HEK293 (cell line): Measurements from ENCODE around the gene TTC7B.

ENCODE experiments used
- CTCF ChIA-PET: fragments of 350-600 bp; formaldehyde crosslinking; extraction: SDS; loops from one replicate; lab custom pipeline; 2021; ENCODE audit warnings: antibody characterized with exemption; lab: Yijun Ruan, JAX
- POLR2A ChIA-PET: fragments of 300-600 bp; formaldehyde crosslinking; extraction: SDS; loops from one replicate; lab custom pipeline; 2020; ENCODE audit warnings: antibody characterized with exemption, inconsistent platforms; lab: Yijun Ruan, JAX
- H3K27ac ChIP-seq: fragments of 200-500 bp; sonication (Bioruptor generic); 2 replicates; pipeline ENCODE4 v1.5.1; 2014; ENCODE audit warnings: low read depth, low read length, control low read depth, inconsistent platforms; ENCODE audit errors: extremely low read depth
- H3K36me3 ChIP-seq, 2 experiments: fragments of 200-500 bp in 1 of 2; sonication (Bioruptor generic) in 1 of 2; 1 replicate in 1 of 2; 2 replicates in 1 of 2; pipeline ENCODE4 v1.5.1; 2014 to 2017; ENCODE audit warnings: inconsistent platforms in 2 of 2, low read length in 2 of 2; ENCODE audit not compliant: control insufficient read depth in 2 of 2, insufficient read depth in 1 of 2
- H3K4me1 ChIP-seq: fragments of 200-500 bp; sonication (Bioruptor generic); 2 replicates; pipeline ENCODE4 v1.5.1; 2014; ENCODE audit warnings: mild to moderate bottlenecking, low read length, inconsistent platforms; ENCODE audit not compliant: control insufficient read depth, insufficient read depth
- H3K4me3 ChIP-seq: 2 replicates; pipeline ENCODE4 v1.5.1; 2011; ENCODE audit warnings: low read depth, mild to moderate bottlenecking, control low read depth, low read length, moderate library complexity
- H3K9me3 ChIP-seq: fragments of 200-500 bp; sonication (Bioruptor generic); 2 replicates; pipeline ENCODE4 v1.5.1; 2014; ENCODE audit warnings: low read depth, low read length, inconsistent platforms; ENCODE audit not compliant: control insufficient read depth, insufficient read depth
- BCL6B ChIP-seq: fragments of 450-650 bp; formaldehyde crosslinking; IDR thresholded peaks from 2 replicates; pipeline ENCODE4 v1.5.1; 2017; ENCODE audit warnings: missing biosample characterization, missing genetic modification characterization
- EGR2 ChIP-seq: fragments of 450-650 bp; formaldehyde crosslinking; IDR thresholded peaks from 2 replicates; pipeline ENCODE4 v1.5.1; 2016; ENCODE audit warnings: low read depth, missing biosample characterization, missing genetic modification characterization
- GFI1B ChIP-seq: fragments of 450-650 bp; formaldehyde crosslinking; IDR thresholded peaks from 2 replicates; pipeline ENCODE4 v1.5.1; 2016; ENCODE audit warnings: missing biosample characterization, missing genetic modification characterization
- GLI4 ChIP-seq: fragments of 450-650 bp; formaldehyde crosslinking; IDR thresholded peaks from 2 replicates; pipeline ENCODE4 v1.5.1; 2016; ENCODE audit warnings: missing biosample characterization, missing genetic modification characterization
- KLF9 ChIP-seq: fragments of 450-650 bp; formaldehyde crosslinking; IDR thresholded peaks from 2 replicates; pipeline ENCODE4 v1.5.1; 2016; ENCODE audit warnings: missing biosample characterization, missing genetic modification characterization, low read depth
- MEIS1 ChIP-seq: sonication (generic); formaldehyde crosslinking; IDR thresholded peaks from 2 replicates; pipeline ENCODE4 v1.8.1; 2022; ENCODE audit warnings: missing genetic modification reagents, mild to moderate bottlenecking, borderline replicate concordance
- REST ChIP-seq: fragments of 450-650 bp; formaldehyde crosslinking; IDR thresholded peaks from 2 replicates; pipeline ENCODE4 v1.5.1; 2016; ENCODE audit warnings: missing biosample characterization, missing genetic modification characterization
- SETDB1 ChIP-seq: IDR thresholded peaks from one replicate; pipeline ENCODE4 v1.6.1; 2017; ENCODE audit warnings: mild to moderate bottlenecking, low read length, moderate library complexity, mixed read lengths; ENCODE audit not compliant: insufficient read length
- YY2 ChIP-seq: fragments of 450-650 bp; formaldehyde crosslinking; IDR thresholded peaks from 2 replicates; pipeline ENCODE4 v1.5.1; 2016; ENCODE audit warnings: missing biosample characterization, missing genetic modification characterization
- ZFP69B ChIP-seq: fragments of 450-650 bp; formaldehyde crosslinking; IDR thresholded peaks from 2 replicates; pipeline ENCODE4 v1.5.1; 2016; ENCODE audit warnings: missing biosample characterization, missing genetic modification characterization
- ZNF2 ChIP-seq: fragments of 450-650 bp; formaldehyde crosslinking; IDR thresholded peaks from 2 replicates; pipeline ENCODE4 v1.5.1; 2016; ENCODE audit warnings: missing biosample characterization, missing genetic modification characterization
- ZNF221 ChIP-seq: fragments of 450-650 bp; formaldehyde crosslinking; IDR thresholded peaks from 2 replicates; pipeline ENCODE4 v1.5.1; 2017; ENCODE audit warnings: missing biosample characterization, missing genetic modification characterization, borderline replicate concordance
- ZNF274 ChIP-seq, 2 experiments: fragments of 200-500 bp in 1 of 2; fragments of 450-650 bp in 1 of 2; sonication (Bioruptor generic) in 1 of 2; formaldehyde crosslinking in 1 of 2; IDR thresholded peaks; 2 replicates each; pipeline versions ENCODE4 v1.5.1 to v1.6.1; 2014 to 2016; ENCODE audit warnings: borderline replicate concordance in 1 of 2, inconsistent platforms in 1 of 2, low read length in 1 of 2, missing biosample characterization in 1 of 2, missing genetic modification characterization in 1 of 2
- ZNF335 ChIP-seq: fragments of 450-650 bp; formaldehyde crosslinking; conservative IDR thresholded peaks from 2 replicates; pipeline ENCODE4 v1.5.1; 2016; ENCODE audit warnings: missing biosample characterization, missing genetic modification characterization
- ZNF350 ChIP-seq: fragments of 450-650 bp; formaldehyde crosslinking; IDR thresholded peaks from 2 replicates; pipeline ENCODE4 v1.5.0; 2017; ENCODE audit warnings: missing biosample characterization, mild to moderate bottlenecking, missing genetic modification characterization
- ZNF473 ChIP-seq: fragments of 450-650 bp; formaldehyde crosslinking; IDR thresholded peaks from 2 replicates; pipeline ENCODE4 v1.5.1; 2017; ENCODE audit warnings: missing biosample characterization, missing genetic modification characterization
- ZNF48 ChIP-seq: fragments of 450-650 bp; formaldehyde crosslinking; IDR thresholded peaks from 2 replicates; pipeline ENCODE4 v1.5.1; 2016; ENCODE audit warnings: missing biosample characterization, missing genetic modification characterization
- ZNF513 ChIP-seq: fragments of 450-650 bp; IDR thresholded peaks from 2 replicates; pipeline ENCODE4 v1.5.1; 2018; ENCODE audit warnings: missing biosample characterization, missing genetic modification characterization
- ZNF514 ChIP-seq: fragments of 450-650 bp; formaldehyde crosslinking; IDR thresholded peaks from 2 replicates; pipeline ENCODE4 v1.5.1; 2016; ENCODE audit warnings: missing biosample characterization, missing genetic modification characterization
- ZNF544 ChIP-seq: fragments of 450-650 bp; formaldehyde crosslinking; IDR thresholded peaks from 2 replicates; pipeline ENCODE4 v1.5.0; 2017; ENCODE audit warnings: missing biosample characterization, missing genetic modification characterization
- ZNF580 ChIP-seq: fragments of 450-650 bp; formaldehyde crosslinking; IDR thresholded peaks from 2 replicates; pipeline ENCODE4 v1.5.1; 2016; ENCODE audit warnings: missing biosample characterization, missing genetic modification characterization
- ZNF600 ChIP-seq: fragments of 450-650 bp; formaldehyde crosslinking; IDR thresholded peaks from 2 replicates; pipeline ENCODE4 v1.5.1; 2016; ENCODE audit warnings: missing biosample characterization, missing genetic modification characterization
- ZNF747 ChIP-seq: fragments of 450-650 bp; formaldehyde crosslinking; IDR thresholded peaks from 2 replicates; pipeline ENCODE4 v1.5.1; 2016; ENCODE audit warnings: missing biosample characterization, missing genetic modification characterization
- ZNF791 ChIP-seq: fragments of 450-650 bp; formaldehyde crosslinking; IDR thresholded peaks from 2 replicates; pipeline ENCODE4 v1.5.1; 2016; ENCODE audit warnings: missing biosample characterization, missing genetic modification characterization

Gene TTC7B

GRCh38 chr14:90604356-90604755 lies 211.9 kb downstream of the TTC7B start:
- Histone ChIP-seq H3K36me3 (peaks cover 0 to 6% of the 10 kb centered on the region in 2 experiments; a peak in 1 of 3 replicates), H3K9me3 (no peaks in the 10 kb centered on the region), H3K4me3 (no peak overlapping the region), H3K27ac (no peak overlapping the region), H3K4me1 (peaks cover 4% of the 10 kb centered on the region; the same call in 1 of the 2 replicates)
- no peak for TF ChIP-seq YY2 (tag by site-specific recombination)
- TF ChIP-seq ZNF600 (tag by site-specific recombination): no peak
- no peak for TF ChIP-seq ZFP69B (tag by site-specific recombination)
- no peak for TF ChIP-seq ZNF747 (tag by site-specific recombination)
- ChIA-PET POLR2A (no interaction called here), CTCF (no interaction called here)

- ChIA-PET CTCF (no interaction called here), POLR2A (no interaction called here)
These were observed 212.4 kb downstream of the TTC7B start for GRCh38 chr14:90603841-90604240.

GRCh38 chr14:90603336-90603735 lies 212.9 kb downstream of the TTC7B start:
- Histone ChIP-seq H3K36me3 (peaks cover 0 to under 1% of the 10 kb centered on the region in 2 experiments; a peak in 1 of 3 replicates), H3K4me3 (no peak overlapping the region), H3K27ac (no peak overlapping the region), H3K4me1 (peaks cover 4% of the 10 kb centered on the region; the same call in 1 of the 2 replicates), H3K9me3 (no peaks in the 10 kb centered on the region)
- ChIA-PET CTCF (no interaction called here), POLR2A (no interaction called here)
- TF ChIP-seq YY2 (tag by site-specific recombination) (no peak), ZNF544 (tag by site-specific recombination) (no peak), MEIS1 (CRISPR knock-in tag) (no peak), ZNF791 (tag by site-specific recombination) (no peak), ZNF48 (tag by site-specific recombination) (no peak), EGR2 (tag by site-specific recombination) (no peak), SETDB1 (no peak), KLF9 (tag by site-specific recombination) (no peak), ZNF513 (tag by site-specific recombination) (no peak), ZNF2 (tag by site-specific recombination) (no peak), ZNF350 (tag by site-specific recombination) (no peak), ZFP69B (tag by site-specific recombination) (no peak), ZNF274 (IDR thresholded peaks at IDR 0.05; ENCODE audit: low read length) (no peak), ZNF274 (tag by site-specific recombination; IDR thresholded peaks at IDR 0.05; ENCODE audit: borderline replicate concordance) (no peak), ZNF221 (tag by site-specific recombination) (no peak), ZNF514 (tag by site-specific recombination) (no peak), GFI1B (tag by site-specific recombination) (no peak), ZNF580 (tag by site-specific recombination) (no peak), BCL6B (no peak)

More at GRCh38 chr14:90603841-90604240, 212.4 kb downstream of the TTC7B start:
- Histone ChIP-seq H3K36me3 (peaks cover 0 to 5% of the 10 kb centered on the region in 2 experiments; a peak in 1 of 3 replicates), H3K4me3 (no peak overlapping the region), H3K27ac (no peak overlapping the region), H3K9me3 (no peaks in the 10 kb centered on the region), H3K4me1 (peaks cover 4% of the 10 kb centered on the region; the same call in 1 of the 2 replicates)
- TF ChIP-seq GLI4 (tag by site-specific recombination) (no peak), ZNF473 (tag by site-specific recombination) (no peak), ZNF335 (tag by site-specific recombination) (no peak), REST (tag by site-specific recombination) (no peak)
